Measurements from ENCODE around the gene CHRNA10. TPM values are rescaled to one million over a fixed set of nuclear protein-coding genes. Genes with fewer than 3 reads are reported as not detected.

The CHRNA10 gene
- total RNA-seq, 1 experiment from 2014 or later: 6.8 TPM

DNA sequence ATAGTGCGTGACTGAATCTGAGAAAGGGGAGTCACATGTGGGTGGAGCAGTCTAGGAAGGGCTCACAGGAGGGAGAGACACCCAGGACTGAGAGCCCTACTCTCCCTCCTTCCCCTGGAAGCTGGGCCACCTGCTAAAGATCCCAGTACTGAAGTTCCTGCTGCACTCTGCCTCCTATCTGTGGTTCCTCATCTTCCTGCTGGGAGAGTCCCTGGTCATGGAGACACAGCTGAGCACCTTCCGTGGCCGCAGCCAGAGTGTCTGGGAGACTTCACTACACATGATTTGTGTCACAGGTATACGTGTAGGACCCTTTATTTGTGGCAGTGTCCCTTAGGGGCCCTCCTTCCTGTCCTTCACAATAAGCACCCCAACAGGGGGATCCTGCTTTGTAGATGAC is 48.7 kb downstream of the CHRNA10 start:
- TF ChIP-seq SIN3A (IDR thresholded peaks at IDR 0.05; ENCODE audit: borderline replicate concordance, insufficient read depth, low read depth, low read length): no peak
- no peak for TF ChIP-seq TCF7L2 (IDR thresholded peaks at IDR 0.05; ENCODE audit: low read depth, low read length)
- TF ChIP-seq, protein P1, sequence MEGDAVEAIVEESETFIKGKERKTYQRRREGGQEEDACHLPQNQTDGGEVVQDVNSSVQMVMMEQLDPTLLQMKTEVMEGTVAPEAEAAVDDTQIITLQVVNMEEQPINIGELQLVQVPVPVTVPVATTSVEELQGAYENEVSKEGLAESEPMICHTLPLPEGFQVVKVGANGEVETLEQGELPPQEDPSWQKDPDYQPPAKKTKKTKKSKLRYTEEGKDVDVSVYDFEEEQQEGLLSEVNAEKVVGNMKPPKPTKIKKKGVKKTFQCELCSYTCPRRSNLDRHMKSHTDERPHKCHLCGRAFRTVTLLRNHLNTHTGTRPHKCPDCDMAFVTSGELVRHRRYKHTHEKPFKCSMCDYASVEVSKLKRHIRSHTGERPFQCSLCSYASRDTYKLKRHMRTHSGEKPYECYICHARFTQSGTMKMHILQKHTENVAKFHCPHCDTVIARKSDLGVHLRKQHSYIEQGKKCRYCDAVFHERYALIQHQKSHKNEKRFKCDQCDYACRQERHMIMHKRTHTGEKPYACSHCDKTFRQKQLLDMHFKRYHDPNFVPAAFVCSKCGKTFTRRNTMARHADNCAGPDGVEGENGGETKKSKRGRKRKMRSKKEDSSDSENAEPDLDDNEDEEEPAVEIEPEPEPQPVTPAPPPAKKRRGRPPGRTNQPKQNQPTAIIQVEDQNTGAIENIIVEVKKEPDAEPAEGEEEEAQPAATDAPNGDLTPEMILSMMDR (IDR thresholded peaks at IDR 0.05): no peak
- Histone ChIP-seq H3K9me3 (ENCODE audit: control insufficient read depth, insufficient read depth, low read depth, low read length) (no peaks in the 10 kb centered on the region), H3K4me1 (ENCODE audit: control insufficient read depth, insufficient read depth, low read length) (no peaks in the 10 kb centered on the region), H3K27ac (ENCODE audit: low read length) (no peak overlapping the region), H3K4me3 (ENCODE audit: low read depth in 2 of 2, low read length in 2 of 2) (no peak overlapping the region), H3K36me3 (ENCODE audit: control insufficient read depth, insufficient read depth, low read length) (no peaks in the 10 kb centered on the region), H3K27me3 (ENCODE audit: control insufficient read depth, insufficient read depth, low read length) (no peaks in the 10 kb centered on the region)
- intact Hi-C loops (cut with micrococcal nuclease; ENCODE audit: unreplicated experiment): no loop called here
- DNase-seq (ENCODE audit: low read depth, low spot score) (no peak), ATAC-seq (no peak)
- no TSS peak for BruUV-seq (replicated peaks)
- POLR2A ChIA-PET: interaction anchor here (0.5 kb wide), 1 partner anchor 62 kb away, joined by 6 read pairs; no protein-coding TSS in a partner anchor
- CTCF ChIA-PET: no interaction called here
- in situ Hi-C loops (cut with HindIII; ENCODE audit: low pct_unique_long_range_greater_than_20kb, low sequenced_read_pairs): no loop called here

DNA sequence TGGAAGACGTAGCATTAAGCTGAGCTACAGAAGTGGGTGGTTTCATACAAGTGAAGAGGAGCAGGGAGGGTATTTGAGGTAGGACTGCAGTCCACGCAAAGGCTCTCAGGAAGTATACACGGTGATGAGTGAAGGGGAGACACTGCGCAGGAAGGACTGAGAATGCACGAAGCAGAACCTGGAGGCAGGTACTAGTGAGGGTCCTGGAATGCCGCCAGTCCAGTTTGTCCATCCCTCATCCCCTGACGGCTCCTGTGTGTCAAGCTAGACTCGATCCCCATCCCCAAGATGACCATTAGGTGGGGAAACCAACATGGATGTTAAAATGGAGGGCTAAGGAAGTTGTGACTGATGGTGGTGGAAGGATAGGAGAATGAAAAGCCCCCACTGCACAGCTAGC is 53.2 kb downstream of the CHRNA10 start:
- Histone ChIP-seq H3K4me3 (ENCODE audit: low read depth in 2 of 2, low read length in 2 of 2) (no peak overlapping the region), H3K9me3 (ENCODE audit: control insufficient read depth, insufficient read depth, low read depth, low read length) (no peaks in the 10 kb centered on the region), H3K27ac (ENCODE audit: low read length) (no peak overlapping the region), H3K4me1 (ENCODE audit: control insufficient read depth, insufficient read depth, low read length) (no peaks in the 10 kb centered on the region), H3K27me3 (ENCODE audit: control insufficient read depth, insufficient read depth, low read length) (no peaks in the 10 kb centered on the region), H3K36me3 (ENCODE audit: control insufficient read depth, insufficient read depth, low read length) (no peaks in the 10 kb centered on the region)
- ATAC-seq: no peak
- no peak for DNase-seq (ENCODE audit: low read depth, low spot score)
- ChIA-PET CTCF (no interaction called here), POLR2A (no interaction called here)
- no TSS peak for BruUV-seq (replicated peaks)
- TF ChIP-seq, protein P2, sequence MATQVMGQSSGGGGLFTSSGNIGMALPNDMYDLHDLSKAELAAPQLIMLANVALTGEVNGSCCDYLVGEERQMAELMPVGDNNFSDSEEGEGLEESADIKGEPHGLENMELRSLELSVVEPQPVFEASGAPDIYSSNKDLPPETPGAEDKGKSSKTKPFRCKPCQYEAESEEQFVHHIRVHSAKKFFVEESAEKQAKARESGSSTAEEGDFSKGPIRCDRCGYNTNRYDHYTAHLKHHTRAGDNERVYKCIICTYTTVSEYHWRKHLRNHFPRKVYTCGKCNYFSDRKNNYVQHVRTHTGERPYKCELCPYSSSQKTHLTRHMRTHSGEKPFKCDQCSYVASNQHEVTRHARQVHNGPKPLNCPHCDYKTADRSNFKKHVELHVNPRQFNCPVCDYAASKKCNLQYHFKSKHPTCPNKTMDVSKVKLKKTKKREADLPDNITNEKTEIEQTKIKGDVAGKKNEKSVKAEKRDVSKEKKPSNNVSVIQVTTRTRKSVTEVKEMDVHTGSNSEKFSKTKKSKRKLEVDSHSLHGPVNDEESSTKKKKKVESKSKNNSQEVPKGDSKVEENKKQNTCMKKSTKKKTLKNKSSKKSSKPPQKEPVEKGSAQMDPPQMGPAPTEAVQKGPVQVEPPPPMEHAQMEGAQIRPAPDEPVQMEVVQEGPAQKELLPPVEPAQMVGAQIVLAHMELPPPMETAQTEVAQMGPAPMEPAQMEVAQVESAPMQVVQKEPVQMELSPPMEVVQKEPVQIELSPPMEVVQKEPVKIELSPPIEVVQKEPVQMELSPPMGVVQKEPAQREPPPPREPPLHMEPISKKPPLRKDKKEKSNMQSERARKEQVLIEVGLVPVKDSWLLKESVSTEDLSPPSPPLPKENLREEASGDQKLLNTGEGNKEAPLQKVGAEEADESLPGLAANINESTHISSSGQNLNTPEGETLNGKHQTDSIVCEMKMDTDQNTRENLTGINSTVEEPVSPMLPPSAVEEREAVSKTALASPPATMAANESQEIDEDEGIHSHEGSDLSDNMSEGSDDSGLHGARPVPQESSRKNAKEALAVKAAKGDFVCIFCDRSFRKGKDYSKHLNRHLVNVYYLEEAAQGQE (IDR thresholded peaks at IDR 0.05; ENCODE audit: insufficient read depth in 1 of 2, low read depth in 2 of 2, low read length in 1 of 2): no peak
- no peak for TF ChIP-seq POLR2AphosphoS5 (IDR thresholded peaks at IDR 0.05; ENCODE audit: low read depth, low read length)
- TF ChIP-seq, protein P1 (IDR thresholded peaks at IDR 0.05): no peak
- in situ Hi-C loops (cut with HindIII; ENCODE audit: low pct_unique_long_range_greater_than_20kb, low sequenced_read_pairs): no loop called here
- intact Hi-C loops (cut with micrococcal nuclease; ENCODE audit: unreplicated experiment): no loop called here

Measured in Panc1 (cell line).